ENCODE measurements around the gene NAT8L.

Gene NAT8L

GRCh38 chr4:2047781-2048581 lies 11.1 kb upstream of the NAT8L start:
- no peak overlapping the region for H3K27ac ChIP-seq
- TF ChIP-seq CTCF (conservative IDR thresholded peaks at IDR 0.05) (no peak), ZFX (IDR thresholded peaks at IDR 0.05) (no peak)

GRCh38 chr4:2048831-2049230 lies 10.3 kb upstream of the NAT8L start:
- no peak overlapping the region for H3K27ac ChIP-seq

GRCh38 chr4:2049381-2049780 lies 9.7 kb upstream of the NAT8L start:
- no peak for TF ChIP-seq ZFX (IDR thresholded peaks at IDR 0.05)
- TF ChIP-seq CTCF (conservative IDR thresholded peaks at IDR 0.05) = no peak
- no peak overlapping the region for H3K27ac ChIP-seq

More at GRCh38 chr4:2048831-2049230, 10.3 kb upstream of the NAT8L start:
- TF ChIP-seq ZFX (IDR thresholded peaks at IDR 0.05) = no peak
- no peak for TF ChIP-seq CTCF (conservative IDR thresholded peaks at IDR 0.05)

- no peak for TF ChIP-seq CTCF (conservative IDR thresholded peaks at IDR 0.05)
- TF ChIP-seq ZFX (IDR thresholded peaks at IDR 0.05) = no peak
- no peak overlapping the region for H3K27ac ChIP-seq
Observed at GRCh38 chr4:2049811-2050210, 9.3 kb upstream of the NAT8L start.

- no peak for TF ChIP-seq CTCF (conservative IDR thresholded peaks at IDR 0.05)
- no peak overlapping the region for H3K27ac ChIP-seq
Observed at GRCh38 chr4:2051086-2051485, 8.0 kb upstream of the NAT8L start.

GRCh38 chr4:2054217-2054616 lies 4.9 kb upstream of the NAT8L start:
- TF ChIP-seq CTCF (conservative IDR thresholded peaks at IDR 0.05) (no peak), ZFX (IDR thresholded peaks at IDR 0.05) (no peak)
- H3K27ac ChIP-seq = no peak overlapping the region

- TF ChIP-seq CTCF (conservative IDR thresholded peaks at IDR 0.05) (no peak), ZFX (IDR thresholded peaks at IDR 0.05) (no peak)
Observed at GRCh38 chr4:2057382-2058065, 1.6 kb upstream of the NAT8L start.

More at GRCh38 chr4:2057382-2058065, 1.6 kb upstream of the NAT8L start:
- no peak overlapping the region for H3K27ac ChIP-seq
